ENCODE measurements around the gene STXBP6. TPM values are rescaled to one million over a fixed set of nuclear protein-coding genes. Genes with fewer than 3 reads are reported as not detected.

The STXBP6 gene
- total RNA-seq, 4 donors from 2014 or later: 11.9 to 30.5 (median 14.6) TPM

DNA sequence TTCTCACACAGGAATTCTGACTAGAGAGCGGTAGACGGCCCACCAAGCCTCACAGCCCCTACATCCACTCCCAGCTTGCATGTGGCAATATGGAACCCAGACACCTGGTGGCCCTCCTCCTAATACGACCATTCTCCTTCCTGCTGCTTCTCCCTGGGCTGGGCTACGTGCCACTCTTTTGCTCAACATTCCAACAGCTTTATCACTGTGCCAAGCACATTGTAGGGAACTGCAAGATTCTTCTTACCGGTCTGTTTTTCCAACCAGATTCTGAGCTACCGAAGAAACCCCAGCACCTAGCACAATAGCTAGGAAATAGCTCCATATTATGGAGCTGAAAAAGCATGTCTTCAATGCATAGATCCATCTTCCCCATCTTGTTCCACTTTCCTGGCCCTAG is 58.1 kb downstream of the STXBP6 start:
- no peaks in the 10 kb centered on the region for H3K36me3 ChIP-seq
- TF ChIP-seq POLR2A (IDR thresholded peaks at IDR 0.05): no peak
- no peak for TF ChIP-seq CTCF (IDR thresholded peaks at IDR 0.05)
- H3K4me3 ChIP-seq: no peak overlapping the region
- no peaks in the 10 kb centered on the region for H3K4me1 ChIP-seq
- DNase-seq: no peak
- no peak overlapping the region for H3K27ac ChIP-seq
- intact Hi-C loops (cut with DNase I; ENCODE audit: low total_unique reads): no loop called here
- no peaks in the 10 kb centered on the region for H3K27me3 ChIP-seq
- H3K9me3 ChIP-seq: no peaks in the 10 kb centered on the region

GRCh38 chr14:24991288-24991687 is 58.7 kb downstream of the STXBP6 start:
- intact Hi-C loops (cut with DNase I; ENCODE audit: low total_unique reads): no loop called here
- H3K36me3 ChIP-seq: no peaks in the 10 kb centered on the region
- H3K27me3 ChIP-seq: no peaks in the 10 kb centered on the region
- H3K4me1 ChIP-seq: no peaks in the 10 kb centered on the region
- H3K4me3 ChIP-seq: no peak overlapping the region
- DNase-seq: no peak
- no peaks in the 10 kb centered on the region for H3K9me3 ChIP-seq
- no peak for TF ChIP-seq CTCF (IDR thresholded peaks at IDR 0.05)
- TF ChIP-seq POLR2A (IDR thresholded peaks at IDR 0.05): no peak
- H3K27ac ChIP-seq: no peak overlapping the region

- no peak overlapping the region for H3K27ac ChIP-seq
- H3K4me1 ChIP-seq: no peaks in the 10 kb centered on the region
- no peak overlapping the region for H3K4me3 ChIP-seq
- TF ChIP-seq POLR2A (IDR thresholded peaks at IDR 0.05): no peak
- no peak for TF ChIP-seq CTCF (IDR thresholded peaks at IDR 0.05)
- H3K27me3 ChIP-seq: no peaks in the 10 kb centered on the region
- H3K36me3 ChIP-seq: no peaks in the 10 kb centered on the region
- no peaks in the 10 kb centered on the region for H3K9me3 ChIP-seq
- no peak for DNase-seq
- intact Hi-C loops (cut with DNase I; ENCODE audit: low total_unique reads): no loop called here
Observed at GRCh38 chr14:24990773-24991172, 59.2 kb downstream of the STXBP6 start.

- TF ChIP-seq POLR2A (IDR thresholded peaks at IDR 0.05): no peak
- no peak for TF ChIP-seq CTCF (IDR thresholded peaks at IDR 0.05)
- no peaks in the 10 kb centered on the region for H3K9me3 ChIP-seq
- no peaks in the 10 kb centered on the region for H3K36me3 ChIP-seq
- intact Hi-C loops (cut with DNase I; ENCODE audit: low total_unique reads): no loop called here
- H3K27ac ChIP-seq: no peak overlapping the region
- no peak for DNase-seq
- H3K4me1 ChIP-seq: no peaks in the 10 kb centered on the region
- H3K4me3 ChIP-seq: no peak overlapping the region
- H3K27me3 ChIP-seq: no peaks in the 10 kb centered on the region
Observed at GRCh38 chr14:24990050-24990449, 59.9 kb downstream of the STXBP6 start.

DNA sequence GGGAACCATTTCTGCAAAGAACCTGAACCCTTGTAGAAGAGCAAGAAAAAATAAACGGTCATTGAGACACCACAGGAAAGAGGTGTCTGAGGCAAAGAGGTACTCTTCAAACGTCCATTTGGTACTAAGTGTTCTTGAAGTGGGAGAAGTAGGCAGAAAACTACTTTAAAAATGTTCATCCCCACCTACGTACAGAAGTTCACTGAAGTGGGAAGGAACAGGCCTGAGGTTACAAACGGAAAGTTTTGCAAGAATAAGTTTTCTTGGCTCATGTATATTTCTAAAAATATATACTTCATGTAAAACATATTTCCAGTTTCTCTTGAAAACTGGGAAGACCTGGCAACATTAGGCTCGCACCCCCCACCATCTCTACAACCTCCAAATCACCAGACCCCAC is 61.2 kb downstream of the STXBP6 start:
- no peak for TF ChIP-seq CTCF (IDR thresholded peaks at IDR 0.05)
- no peak for TF ChIP-seq POLR2A (IDR thresholded peaks at IDR 0.05)
- Histone ChIP-seq H3K4me3 (no peak overlapping the region), H3K9me3 (no peaks in the 10 kb centered on the region), H3K4me1 (no peaks in the 10 kb centered on the region), H3K36me3 (no peaks in the 10 kb centered on the region), H3K27ac (no peak overlapping the region), H3K27me3 (no peaks in the 10 kb centered on the region)
- intact Hi-C loops (cut with DNase I; ENCODE audit: low total_unique reads): no loop called here
- DNase-seq: no peak

All from uterus (tissue), 4 donors.